AG04450 (cell line): ENCODE results near the gene GJD3. TPM values are rescaled to one million over a fixed set of nuclear protein-coding genes. Genes with fewer than 3 reads are reported as not detected.

Source experiments
- CTCF ChIA-PET: fragments of 300-600, 350-600 bp; formaldehyde crosslinking; extraction: SDS; loops from one replicate; lab custom pipeline; 2022; ENCODE audit warnings: antibody characterized with exemption, inconsistent platforms; lab: Charles Lee
- POLR2A ChIA-PET: fragments of 350-600 bp; formaldehyde crosslinking; extraction: SDS; loops from one replicate; lab custom pipeline; 2021; ENCODE audit warnings: antibody characterized with exemption, inconsistent platforms; lab: Yijun Ruan, JAX
- DNase-seq: peaks from one replicate; pipeline ENCODE4 v3.0.0-alpha.2; 2011; ENCODE audit warnings: low read depth, low spot score
- H3K27ac ChIP-seq: one replicate; pipeline ENCODE4 v1.5.1; 2012; ENCODE audit warnings: low read depth, low read length, control low read depth
- H3K27me3 ChIP-seq: one replicate; pipeline ENCODE4 v1.6.0; 2012; ENCODE audit warnings: low read length; ENCODE audit not compliant: control insufficient read depth, insufficient read depth
- H3K4me3 ChIP-seq: 2 replicates; pipeline ENCODE4 v1.5.1; 2011; ENCODE audit warnings: mild to moderate bottlenecking, low read depth, low read length, control low read depth
- H3K9me3 ChIP-seq: 2 replicates; pipeline ENCODE4 v1.5.1; 2012; ENCODE audit warnings: low read length; ENCODE audit not compliant: control insufficient read depth, insufficient read depth
- CTCF ChIP-seq: IDR thresholded peaks from 2 replicates; pipeline ENCODE4 v1.5.1; 2011; ENCODE audit warnings: low read depth, low read length, control low read depth, inconsistent platforms
- polyA plus RNA-seq: library from polyadenylated mRNA; depleted of rRNA; stranded (reverse); fragments of >200 nt; gene quantifications from 2 replicates; pipeline ENCODE4 v1.2.3, GENCODE V29; 2011

Gene GJD3
- polyA plus RNA-seq, 1 experiment = 0.41 TPM

GRCh38 chr17:40355123-40355803 lies 9.3 kb downstream of the GJD3 start:
- peak; percentile 93 for TF ChIP-seq CTCF
- CTCF ChIA-PET = interaction anchor here (0.6 to 3.8 kb wide), 29 partner anchors 9 to 339 kb away, joined by 3 to 112 read pairs (median 4); partner anchors contain the start of genes RARA and TOP2A
- POLR2A ChIA-PET = interaction anchor here (0.6 to 1.1 kb wide), 2 partner anchors 52 to 470 kb away, joined by 5 read pairs; no protein-coding TSS in a partner anchor
- Histone ChIP-seq H3K27me3 (no peaks in the 10 kb centered on the region), H3K4me3 (no peak overlapping the region), H3K9me3 (no peaks in the 10 kb centered on the region; the same call in 1 of the 2 replicates), H3K27ac (no peak overlapping the region)
- no peak for DNase-seq

GRCh38 chr17:40354221-40355122 lies 10.1 kb downstream of the GJD3 start:
- Histone ChIP-seq H3K27ac (no peak overlapping the region), H3K4me3 (no peak overlapping the region), H3K27me3 (no peaks in the 10 kb centered on the region), H3K9me3 (no peaks in the 10 kb centered on the region; the same call in 1 of the 2 replicates)
- DNase-seq = no peak
- TF ChIP-seq CTCF = no peak
- ChIA-PET POLR2A (interaction anchor here (0.6 to 1.1 kb wide), 3 partner anchors 50 to 471 kb away, joined by 3 to 5 read pairs (median 5); no protein-coding TSS in a partner anchor), CTCF (interaction anchor here (0.6 to 3.8 kb wide), 30 partner anchors 8 to 338 kb away, joined by 3 to 112 read pairs (median 4); partner anchors contain the start of genes RARA and TOP2A)

- H3K27ac ChIP-seq = no peak overlapping the region
- H3K4me3 ChIP-seq = no peak overlapping the region
- no peaks in the 10 kb centered on the region for H3K27me3 ChIP-seq
- ChIA-PET CTCF (interaction anchor here (1.0 to 3.8 kb wide), 4 partner anchors 36 to 51 kb away, joined by 3 to 13 read pairs (median 6); no protein-coding TSS in a partner anchor), POLR2A (no interaction called here)
- no peak for TF ChIP-seq CTCF
- DNase-seq = no peak
- H3K9me3 ChIP-seq = no peaks in the 10 kb centered on the region
These were observed 11.7 kb downstream of the GJD3 start for GRCh38 chr17:40352779-40353394.

GRCh38 chr17:40352237-40352778 lies 12.2 kb downstream of the GJD3 start:
- CTCF ChIA-PET = interaction anchor here (1.0 to 3.8 kb wide), 4 partner anchors 35 to 50 kb away, joined by 3 to 13 read pairs (median 6); no protein-coding TSS in a partner anchor
- Histone ChIP-seq H3K9me3 (no peaks in the 10 kb centered on the region), H3K27me3 (no peaks in the 10 kb centered on the region), H3K27ac (no peak overlapping the region), H3K4me3 (no peak overlapping the region)
- POLR2A ChIA-PET = no interaction called here
- TF ChIP-seq CTCF = no peak
- DNase-seq = no peak
